ENCODE measurements around the gene FBP2.

Gene FBP2

GRCh38 chr9:94593459-94594345 is at the start of gene FBP2:
TSS of gene FBP2 (minus strand) at chr9:94593824. CDS start at chr9:94593726, 98 bp downstream.
- no peak for DNase-seq

DNA sequence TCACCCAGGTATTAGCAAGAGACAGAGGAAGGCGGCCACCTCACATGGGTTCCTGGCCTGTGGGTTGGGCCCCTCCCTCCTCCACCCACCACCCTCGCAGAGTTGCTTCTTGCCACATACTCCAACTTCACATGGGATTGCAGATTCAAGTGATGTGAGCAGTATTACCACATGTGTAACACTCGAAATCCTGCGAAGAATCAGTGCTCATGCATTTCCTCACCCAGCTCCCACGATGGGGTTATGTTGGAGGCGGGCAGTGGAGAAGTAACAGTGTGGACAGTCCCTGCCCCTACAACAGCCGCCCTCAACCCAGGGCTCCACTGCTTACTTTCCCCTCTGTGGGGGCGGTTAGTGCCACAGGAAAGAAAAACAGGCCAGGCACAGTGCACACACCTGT is 49.6 kb upstream of the FBP2 start:
- no peak for DNase-seq

GRCh38 chr9:94642501-94642900 is 48.9 kb upstream of the FBP2 start:
- no peak for DNase-seq

- DNase-seq, result no peak
Measured at GRCh38 chr9:94639999-94640376, 46.4 kb upstream of the FBP2 start.

GRCh38 chr9:94639061-94639998 is 45.7 kb upstream of the FBP2 start, which contains the start of gene FBP1:
TSS of gene FBP1 (minus strand) at chr9:94639518. CDS start at chr9:94639310, 208 bp downstream.
- no peak for DNase-seq

- DNase-seq, result no peak
Measured at GRCh38 chr9:94638335-94639060, 44.9 kb upstream of the FBP2 start.

DNA sequence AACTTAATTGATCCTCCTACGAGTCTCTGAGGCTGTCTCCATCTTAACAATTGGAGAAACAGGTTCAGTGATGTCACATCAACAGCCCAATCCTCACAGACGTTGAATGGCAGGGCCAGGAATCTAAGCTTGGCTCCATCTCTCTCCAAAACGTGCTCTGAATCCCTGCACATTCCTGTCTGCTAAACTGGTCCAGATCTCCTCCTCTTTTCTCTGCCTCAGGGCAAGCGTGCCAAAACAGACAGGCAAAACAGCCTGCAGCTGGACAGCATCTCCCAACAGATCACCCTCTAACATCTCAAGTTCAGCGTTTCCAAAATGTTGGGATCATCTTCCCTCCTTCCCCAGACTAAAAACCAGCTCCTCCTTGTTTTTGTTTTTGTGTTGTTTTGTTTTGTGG is 39.1 kb upstream of the FBP2 start:
- DNase-seq, result no peak

GRCh38 chr9:94631599-94631998 is 38.0 kb upstream of the FBP2 start:
- DNase-seq, result no peak

DNA sequence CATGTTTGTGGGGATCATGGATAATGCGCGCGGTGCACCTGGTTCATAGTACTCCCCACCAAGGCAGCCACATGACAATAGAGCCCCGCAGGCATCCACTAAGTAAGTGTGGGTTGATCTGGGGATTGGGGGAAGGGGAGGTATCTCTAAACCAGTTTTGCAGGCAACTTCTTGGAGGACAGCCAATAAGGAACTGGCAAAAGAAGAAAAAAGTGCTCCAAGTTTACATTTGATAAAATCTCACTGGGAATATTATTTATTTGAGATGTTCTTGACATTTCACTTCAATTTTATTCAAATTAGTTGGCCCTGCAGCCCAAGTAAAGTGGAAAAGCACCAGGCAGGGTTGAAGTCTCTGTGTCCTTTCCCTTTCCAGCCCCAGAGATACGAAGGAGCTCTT is 37.2 kb upstream of the FBP2 start:
- DNase-seq, result no peak

DNA sequence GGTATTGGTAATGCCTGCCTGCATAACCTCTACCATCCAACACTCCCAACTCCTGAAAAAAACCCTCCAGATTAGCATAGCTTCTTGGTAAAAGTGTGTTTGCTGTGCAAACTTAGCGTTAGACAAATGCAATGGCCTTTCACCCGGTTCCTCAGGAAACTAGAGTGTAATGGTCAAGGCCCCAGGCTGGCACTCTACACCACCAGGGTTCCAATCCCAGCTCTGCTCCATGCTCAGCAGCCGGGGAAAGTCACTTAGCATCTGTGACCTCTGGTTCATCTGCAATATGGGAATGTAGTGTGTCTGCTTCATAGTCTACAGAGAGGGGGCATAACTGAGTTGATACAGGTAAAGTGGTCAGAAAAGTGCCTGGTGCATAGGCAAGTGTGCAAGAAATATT is 36.7 kb upstream of the FBP2 start:
- DNase-seq, result no peak

DNA sequence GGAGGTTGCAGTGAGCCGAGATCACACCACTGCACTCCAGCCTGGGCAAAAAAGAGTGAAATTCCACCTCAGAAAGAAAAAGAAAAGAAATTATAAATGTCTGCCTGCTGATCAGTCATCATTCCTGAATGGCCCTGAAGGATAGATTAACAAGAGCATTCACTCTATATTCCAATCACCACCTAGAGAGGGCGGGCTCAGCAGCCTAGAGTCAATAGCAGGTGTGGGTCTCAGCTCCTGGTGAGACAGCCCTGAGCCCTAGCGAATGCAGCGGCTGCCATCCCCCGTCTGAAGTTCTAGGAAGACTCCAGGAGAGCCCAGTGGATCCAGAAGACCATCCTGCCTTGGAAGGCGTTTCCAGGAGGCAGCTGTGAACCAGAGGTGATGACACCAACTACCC is 33.7 kb upstream of the FBP2 start:
- no peak for DNase-seq

DNA sequence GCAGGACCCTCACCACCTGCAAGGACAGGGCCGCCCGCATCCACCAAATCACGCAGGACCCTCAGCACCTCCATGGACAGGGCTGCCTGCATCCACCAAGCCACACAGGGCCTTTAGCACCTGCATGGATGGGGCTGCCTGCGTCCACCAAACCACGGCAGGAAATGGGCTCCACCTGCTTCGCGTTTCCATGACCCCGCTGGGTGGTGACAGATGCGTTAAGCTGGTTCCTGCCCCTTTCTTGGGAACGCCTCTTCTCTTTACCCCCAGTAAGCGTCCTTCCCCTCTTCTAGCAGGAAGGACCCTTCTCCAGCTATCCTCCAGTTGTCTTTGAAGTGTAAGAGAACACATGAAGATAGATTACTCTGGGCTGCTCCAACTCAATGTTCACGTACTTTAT is 32.2 kb upstream of the FBP2 start:
- DNase-seq, result no peak

GRCh38 chr9:94624629-94625028 is 31.0 kb upstream of the FBP2 start:
- DNase-seq, result no peak

- DNase-seq, result no peak
Measured at GRCh38 chr9:94623253-94623652, 29.6 kb upstream of the FBP2 start.

DNA sequence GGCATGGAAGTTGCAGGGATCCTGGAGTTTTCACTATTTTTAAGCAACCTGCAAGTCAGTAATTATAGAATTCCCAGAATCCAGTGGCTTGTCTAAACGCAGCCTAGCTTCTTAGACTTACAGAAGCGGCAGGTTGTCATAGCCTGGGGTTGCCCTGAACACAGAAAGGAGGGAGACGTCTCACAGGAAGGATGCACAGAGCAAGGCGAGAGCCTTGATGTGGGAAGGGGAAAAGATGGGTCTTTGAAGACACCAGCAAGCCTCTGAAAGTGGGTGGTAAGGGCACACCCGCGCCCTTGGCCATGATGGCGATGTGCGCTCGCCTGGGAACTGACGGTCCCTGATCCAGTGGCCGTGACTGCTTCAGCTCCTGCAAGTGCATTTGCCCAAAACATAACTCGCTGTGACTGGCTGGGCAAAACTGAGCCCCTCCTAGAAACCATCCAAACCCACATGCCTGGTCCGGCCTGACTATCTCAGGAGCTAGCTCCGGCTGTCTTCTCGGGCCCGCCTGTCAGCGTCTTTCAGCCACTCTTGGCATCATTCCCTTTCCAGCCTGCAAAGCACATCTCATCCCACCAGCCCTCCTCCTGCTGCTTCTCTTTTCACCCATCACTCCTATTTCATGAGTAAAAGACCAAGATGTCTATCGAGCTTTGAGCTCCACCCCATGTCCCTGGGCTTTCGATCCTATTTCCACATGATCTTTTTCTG is 28.6 kb upstream of the FBP2 start:
- no peak for DNase-seq

DNA sequence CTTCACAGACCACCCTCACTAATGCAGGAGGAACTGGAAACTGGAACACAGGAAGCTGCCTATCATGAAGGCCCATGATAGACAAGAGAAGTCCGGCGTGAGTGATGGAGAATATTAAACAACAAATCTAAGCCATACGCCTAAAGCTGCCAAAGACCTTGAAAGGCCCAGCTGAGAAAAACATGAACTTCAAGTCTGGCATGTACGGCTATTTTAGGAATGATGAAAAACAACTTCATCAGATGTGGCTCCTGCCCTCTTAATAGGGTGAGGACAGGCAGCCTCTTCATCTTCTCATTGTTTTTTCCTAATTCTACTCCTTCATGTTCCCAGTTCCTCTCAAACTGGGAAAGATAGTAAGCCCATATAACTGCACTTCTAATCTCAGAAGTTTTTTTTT is 25.4 kb upstream of the FBP2 start:
- DNase-seq, result no peak

DNA sequence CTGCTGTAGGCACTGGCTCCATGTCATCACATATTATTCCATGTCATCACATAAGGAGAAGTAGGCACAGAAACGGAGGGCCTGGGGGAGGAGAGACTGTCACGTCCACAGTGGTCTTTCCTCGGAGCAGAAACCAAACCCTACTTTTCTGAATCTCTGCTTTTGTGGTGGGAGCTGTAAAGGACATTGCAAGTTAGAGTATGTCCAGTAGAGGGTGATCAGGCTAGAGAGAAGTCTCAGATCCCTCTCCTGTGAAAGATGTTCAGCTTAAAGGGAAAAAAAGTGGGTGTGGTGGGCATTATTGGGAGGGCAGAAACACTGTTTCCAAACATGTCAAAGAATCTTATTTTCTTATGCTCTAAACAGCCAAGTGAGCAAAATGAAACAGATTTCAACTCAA is 19.4 kb upstream of the FBP2 start:
- DNase-seq, result no peak

GRCh38 chr9:94612071-94612470 is 18.4 kb upstream of the FBP2 start:
- no peak for DNase-seq

- peak; percentile 9 for DNase-seq
Measured at GRCh38 chr9:94611638-94612068, 18.0 kb upstream of the FBP2 start.

- DNase-seq, result no peak
Measured at GRCh38 chr9:94610181-94610606, 16.6 kb upstream of the FBP2 start.

DNA sequence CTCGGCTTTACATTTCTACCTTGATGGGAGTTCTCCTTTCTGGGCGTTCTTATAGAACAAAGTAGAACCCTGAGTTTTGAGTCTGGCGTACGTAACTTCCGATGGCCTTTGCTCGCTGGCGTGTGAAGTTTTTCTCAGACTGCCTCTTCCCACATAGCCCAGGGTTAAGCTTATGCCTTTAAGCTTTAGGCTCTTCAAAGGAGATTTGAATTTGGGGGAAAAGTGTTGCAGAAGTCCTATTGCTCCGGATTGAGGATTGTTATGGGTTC is 13.7 kb upstream of the FBP2 start:
- DNase-seq, result no peak

DNA sequence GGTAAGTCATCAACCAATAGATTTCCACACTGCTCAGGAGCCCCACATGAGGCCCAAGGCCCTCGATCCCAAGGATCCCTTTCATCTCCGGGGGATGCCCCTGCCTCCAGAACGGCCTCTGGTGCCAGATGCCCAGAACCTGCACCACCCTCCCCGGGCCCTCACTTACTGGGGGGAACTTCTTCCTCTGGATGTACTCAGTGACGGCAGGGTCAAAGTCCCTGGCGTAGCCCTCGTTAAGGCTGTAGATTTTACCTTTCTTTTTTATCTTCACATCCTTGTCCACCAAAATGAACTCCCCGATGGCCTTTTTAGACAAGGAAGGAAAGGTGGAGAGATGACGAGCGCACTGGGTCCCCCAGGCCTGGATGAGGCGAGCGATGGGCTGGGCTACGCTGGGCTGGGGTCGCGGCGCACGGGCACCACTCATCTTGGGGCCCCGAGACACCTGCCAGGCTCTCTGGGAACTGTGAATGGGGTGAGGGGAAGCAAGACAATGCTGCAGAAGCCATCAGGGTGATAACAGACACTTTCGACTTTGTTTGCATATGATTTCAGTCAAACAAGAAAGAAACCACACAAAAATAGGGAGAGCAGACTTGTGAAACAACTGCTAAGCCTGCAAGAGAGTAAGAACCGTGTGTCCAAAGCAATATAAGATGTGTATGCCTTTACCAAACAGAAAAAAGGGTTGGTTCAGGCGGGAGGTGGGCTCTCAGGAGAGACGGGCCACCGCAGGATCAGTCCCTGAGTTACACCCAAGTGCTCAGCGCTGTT is 13.2 kb upstream of the FBP2 start:
- DNase-seq, result no peak

Data from NK-92 treated with Interleukin-12 subunit alpha and Interleukin-12 subunit beta, amount 100 ng/mL, for 24 hours (cell line).